Adrenal gland (tissue), 5 donors: ENCODE results near the gene ERC1.

Source experiments
- POLR2A ChIP-seq, 2 donors: fragments of 450-650 bp; IDR thresholded peaks; one replicate each; pipeline ENCODE4 v1.6.1; 2017; ENCODE audit warnings: antibody characterized with exemption in 2 of 2, mild to moderate bottlenecking in 2 of 2, moderate library complexity in 1 of 2
- TF ChIP-seq, protein P1 (sequence below), 6 experiments: fragments of 450-650 bp in 4 of 6; fragments of 200-600 bp in 2 of 6; sonication (generic) in 1 of 6; IDR thresholded peaks; 1 replicate in 5 of 6; 2 replicates in 1 of 6; pipeline versions ENCODE4 v1.5.1 to v1.8.0; 2016 to 2021; ENCODE audit warnings: antibody characterized with exemption in 6 of 6, mild to moderate bottlenecking in 2 of 6, moderate library complexity in 1 of 6
- donor health status: DM: no; HTN: no; CAD: no.

DNA sequence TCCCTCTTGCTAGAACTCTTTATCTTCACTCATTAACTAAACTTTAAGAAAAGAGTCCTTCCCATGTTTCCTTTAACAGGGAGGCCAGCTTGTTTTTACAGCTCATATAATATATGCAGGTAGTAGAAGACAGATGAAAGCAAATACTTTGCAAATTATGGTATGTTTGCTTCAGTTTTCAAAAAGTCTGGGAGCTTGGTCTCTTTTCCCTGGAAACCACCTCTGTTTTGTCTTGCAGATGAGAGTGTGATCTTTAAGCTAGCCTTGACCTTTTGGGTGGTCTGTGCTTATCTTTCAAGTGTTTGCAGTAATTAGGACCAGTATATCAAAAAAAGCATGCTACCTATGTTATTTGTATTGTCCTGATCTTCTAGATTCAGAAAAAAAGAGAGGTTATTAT is 62.7 kb downstream of the ERC1 start:
- TF ChIP-seq, protein P1, sequence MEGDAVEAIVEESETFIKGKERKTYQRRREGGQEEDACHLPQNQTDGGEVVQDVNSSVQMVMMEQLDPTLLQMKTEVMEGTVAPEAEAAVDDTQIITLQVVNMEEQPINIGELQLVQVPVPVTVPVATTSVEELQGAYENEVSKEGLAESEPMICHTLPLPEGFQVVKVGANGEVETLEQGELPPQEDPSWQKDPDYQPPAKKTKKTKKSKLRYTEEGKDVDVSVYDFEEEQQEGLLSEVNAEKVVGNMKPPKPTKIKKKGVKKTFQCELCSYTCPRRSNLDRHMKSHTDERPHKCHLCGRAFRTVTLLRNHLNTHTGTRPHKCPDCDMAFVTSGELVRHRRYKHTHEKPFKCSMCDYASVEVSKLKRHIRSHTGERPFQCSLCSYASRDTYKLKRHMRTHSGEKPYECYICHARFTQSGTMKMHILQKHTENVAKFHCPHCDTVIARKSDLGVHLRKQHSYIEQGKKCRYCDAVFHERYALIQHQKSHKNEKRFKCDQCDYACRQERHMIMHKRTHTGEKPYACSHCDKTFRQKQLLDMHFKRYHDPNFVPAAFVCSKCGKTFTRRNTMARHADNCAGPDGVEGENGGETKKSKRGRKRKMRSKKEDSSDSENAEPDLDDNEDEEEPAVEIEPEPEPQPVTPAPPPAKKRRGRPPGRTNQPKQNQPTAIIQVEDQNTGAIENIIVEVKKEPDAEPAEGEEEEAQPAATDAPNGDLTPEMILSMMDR (IDR thresholded peaks at IDR 0.05) = no peak
- TF ChIP-seq POLR2A (IDR thresholded peaks at IDR 0.05) = no peak
